ENCODE measurements around the gene ALDH3A1. TPM values are rescaled to one million over a fixed set of nuclear protein-coding genes. Genes with fewer than 3 reads are reported as not detected.
A peak's percentile ranks its signal among the peaks of the same experiment; 100 is the strongest.

Gene ALDH3A1
- total RNA-seq, 1 experiment from 2014 or later: 0.35 TPM

DNA sequence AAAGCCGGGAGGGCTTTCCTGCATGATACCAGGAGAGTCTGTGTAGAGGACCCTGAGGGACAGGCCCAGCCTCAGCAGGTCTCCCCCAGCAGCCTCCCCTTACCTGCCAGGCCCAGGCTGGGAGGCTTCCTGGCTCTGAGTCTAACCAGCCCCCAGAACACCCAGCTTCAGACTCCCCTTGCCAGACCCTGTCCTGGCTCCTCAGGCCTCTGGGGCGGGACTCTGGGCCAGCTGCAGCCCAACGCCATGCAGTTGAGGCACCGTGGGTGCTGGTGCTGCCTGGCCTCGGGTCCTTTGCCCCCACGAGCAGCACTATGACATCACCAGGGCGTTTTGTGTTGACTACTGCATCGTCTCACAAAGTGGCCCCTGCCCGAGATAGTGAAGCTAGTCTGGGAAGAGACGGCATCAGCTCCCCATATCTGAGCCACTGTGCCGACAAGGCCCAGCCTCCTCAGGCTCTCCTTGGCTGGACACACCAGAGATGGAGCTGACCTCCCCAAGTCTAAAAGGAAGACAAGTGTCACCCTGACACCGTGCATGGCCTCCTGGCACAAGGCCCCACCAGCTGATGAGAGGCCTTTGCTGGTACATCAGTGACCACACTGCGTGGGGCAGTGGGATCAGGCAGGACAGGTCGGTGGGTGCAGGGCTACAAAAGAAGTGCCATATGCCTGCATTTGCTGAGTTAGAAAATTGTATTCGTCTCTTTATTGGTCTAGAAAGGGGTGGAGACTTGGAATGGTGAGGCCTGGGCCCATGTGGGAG is 10.6 kb downstream of the ALDH3A1 start:
- TF ChIP-seq, protein P1, sequence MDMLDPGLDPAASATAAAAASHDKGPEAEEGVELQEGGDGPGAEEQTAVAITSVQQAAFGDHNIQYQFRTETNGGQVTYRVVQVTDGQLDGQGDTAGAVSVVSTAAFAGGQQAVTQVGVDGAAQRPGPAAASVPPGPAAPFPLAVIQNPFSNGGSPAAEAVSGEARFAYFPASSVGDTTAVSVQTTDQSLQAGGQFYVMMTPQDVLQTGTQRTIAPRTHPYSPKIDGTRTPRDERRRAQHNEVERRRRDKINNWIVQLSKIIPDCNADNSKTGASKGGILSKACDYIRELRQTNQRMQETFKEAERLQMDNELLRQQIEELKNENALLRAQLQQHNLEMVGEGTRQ (CRISPR knock-in tag; IDR thresholded peaks at IDR 0.05): no peak
- no peak for TF ChIP-seq GRHL2 (CRISPR knock-in tag; IDR thresholded peaks at IDR 0.05; ENCODE audit: insufficient replicate concordance, severe bottlenecking)
- TF ChIP-seq, protein P2, sequence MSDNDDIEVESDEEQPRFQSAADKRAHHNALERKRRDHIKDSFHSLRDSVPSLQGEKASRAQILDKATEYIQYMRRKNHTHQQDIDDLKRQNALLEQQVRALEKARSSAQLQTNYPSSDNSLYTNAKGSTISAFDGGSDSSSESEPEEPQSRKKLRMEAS (CRISPR knock-in tag; IDR thresholded peaks at IDR 0.05): no peak
- no peak for TF ChIP-seq PRRX2 (CRISPR knock-in tag; IDR thresholded peaks at IDR 0.05)
- TF ChIP-seq ESRRA (CRISPR knock-in tag; IDR thresholded peaks at IDR 0.05; ENCODE audit: borderline replicate concordance): no peak
- TF ChIP-seq, protein P3, sequence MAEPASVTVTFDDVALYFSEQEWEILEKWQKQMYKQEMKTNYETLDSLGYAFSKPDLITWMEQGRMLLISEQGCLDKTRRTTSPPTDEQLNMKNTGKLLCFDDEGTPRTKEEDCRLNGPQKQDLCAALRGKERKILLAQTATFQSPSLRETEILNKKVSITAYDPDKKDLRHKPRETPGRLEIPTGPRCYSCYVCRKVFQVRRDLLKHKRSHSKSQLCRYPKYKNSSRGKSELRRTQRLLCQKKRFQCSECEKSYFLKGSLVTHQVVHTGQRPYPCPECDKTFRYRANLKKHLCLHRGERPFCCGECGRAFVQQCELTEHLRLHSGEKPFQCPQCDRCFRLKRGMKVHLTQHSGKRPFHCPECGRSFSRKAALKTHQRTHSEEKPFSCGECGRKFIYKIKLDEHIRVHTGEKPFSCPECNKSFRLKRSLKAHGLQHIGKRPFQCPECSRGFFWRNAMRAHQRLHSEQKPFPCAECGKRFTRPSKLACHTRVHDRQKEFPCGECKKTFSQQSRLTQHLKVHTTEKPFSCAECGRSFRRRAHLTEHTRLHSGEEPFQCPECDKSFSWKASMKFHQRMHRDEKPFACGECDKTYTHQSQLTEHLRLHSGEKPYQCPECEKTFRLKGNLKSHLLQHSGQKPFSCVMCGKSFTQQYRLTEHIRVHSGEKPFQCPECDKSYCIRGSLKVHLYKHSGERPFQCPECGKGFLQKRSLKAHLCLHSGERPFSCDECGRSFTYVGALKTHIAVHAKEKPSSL (CRISPR knock-in tag; conservative IDR thresholded peaks at IDR 0.05): no peak
- no peak for TF ChIP-seq MYBL2 (CRISPR knock-in tag; IDR thresholded peaks at IDR 0.05)
- TF ChIP-seq KAT7 (CRISPR knock-in tag; IDR thresholded peaks at IDR 0.05; ENCODE audit: borderline replicate concordance): no peak
- no peak for TF ChIP-seq MXD4 (CRISPR knock-in tag; IDR thresholded peaks at IDR 0.05; ENCODE audit: borderline replicate concordance)
- ChIA-PET POLR2A (no interaction called here), CTCF (interaction anchor here (0.7 kb wide), 1 partner anchor 90 kb away, joined by 3 read pairs; no protein-coding TSS in a partner anchor)
- no peak for DNase-seq (ENCODE audit: low spot score)
- Mint-ChIP-seq H3K27me3 (ENCODE audit: low read depth) (no peaks in the 10 kb centered on the region; the same call in 1 of the 2 replicates), H3K27ac (no peak overlapping the region), H3K4me1 (0 out of 2 replicates have a peak, but pooled peaks cover 3% of the 10 kb centered on the region), H3K4me3 (no peak overlapping the region), H3K9me3 (no peaks in the 10 kb centered on the region), H3K36me3 (no peaks in the 10 kb centered on the region)
- no peak for ATAC-seq

DNA sequence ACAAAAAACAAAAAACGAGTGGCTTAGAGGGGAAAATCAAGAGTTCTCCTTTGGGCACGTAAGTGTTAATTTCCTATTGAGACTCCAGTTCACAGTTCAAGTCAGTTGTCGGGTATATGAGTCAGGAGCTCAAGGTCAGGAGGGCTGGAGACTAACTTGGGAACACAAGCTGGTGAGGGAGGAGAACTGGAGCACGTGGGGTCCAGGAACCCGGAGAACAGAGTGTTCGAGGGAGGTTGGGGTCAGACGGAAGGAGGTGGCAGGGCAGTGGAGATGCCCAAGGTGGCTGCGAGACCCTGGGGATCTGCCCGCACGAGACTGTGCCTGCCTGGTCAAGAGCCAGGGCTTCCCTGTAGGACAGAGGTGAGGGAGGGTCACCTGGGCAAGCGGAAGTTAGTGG is 12.0 kb downstream of the ALDH3A1 start:
- no peak overlapping the region for H3K4me3 Mint-ChIP-seq
- H3K27ac Mint-ChIP-seq: peak overlapping the region; percentile 2; the same call in 1 of the 2 replicates
- ChIA-PET CTCF (interaction anchor here (1.4 to 1.7 kb wide), 2 partner anchors 9 to 26 kb away, joined by 4 to 7 read pairs; no protein-coding TSS in a partner anchor), POLR2A (interaction anchor here (0.6 kb wide), 1 partner anchor 176 kb away, joined by 7 read pairs; no protein-coding TSS in a partner anchor)
- DNase-seq (ENCODE audit: low spot score): no peak
- no peaks in the 10 kb centered on the region for H3K9me3 Mint-ChIP-seq
- TF ChIP-seq MXD4 (CRISPR knock-in tag; IDR thresholded peaks at IDR 0.05; ENCODE audit: borderline replicate concordance): no peak
- H3K27me3 Mint-ChIP-seq (ENCODE audit: low read depth): no peaks in the 10 kb centered on the region; the same call in 1 of the 2 replicates
- 0 out of 2 replicates have a peak, but pooled peaks cover 3% of the 10 kb centered on the region for H3K4me1 Mint-ChIP-seq
- no peaks in the 10 kb centered on the region for H3K36me3 Mint-ChIP-seq
- no peak for ATAC-seq

DNA sequence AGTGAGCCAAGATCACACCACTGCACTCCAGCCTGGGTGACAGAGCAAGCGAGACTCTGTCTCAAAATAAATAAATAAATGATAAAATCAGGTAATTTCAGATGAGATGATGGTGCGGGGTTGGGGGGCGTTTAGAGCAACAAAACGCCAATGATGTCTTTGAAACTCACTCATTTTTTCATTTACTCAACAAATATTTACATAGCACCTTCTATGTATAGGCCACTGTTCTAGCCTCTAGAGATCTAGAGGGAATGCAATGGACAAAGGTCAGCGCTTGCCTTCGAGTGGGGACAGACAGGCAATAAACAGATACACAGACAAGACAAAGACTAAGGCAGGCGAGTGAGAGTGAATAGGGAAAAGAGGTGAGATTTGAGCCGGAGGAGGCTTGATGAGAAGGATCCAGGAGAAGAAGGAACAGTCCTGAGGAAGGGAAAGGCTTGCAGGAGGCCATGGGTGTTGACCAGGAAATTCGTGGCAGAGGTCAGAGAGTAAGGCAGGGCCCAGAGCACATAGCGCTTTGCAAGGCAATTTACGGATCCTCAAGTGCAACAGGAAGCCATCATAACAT is 14.1 kb downstream of the ALDH3A1 start:
- Mint-ChIP-seq H3K4me1 (0 out of 2 replicates have a peak, but pooled peaks cover 3% of the 10 kb centered on the region), H3K27me3 (ENCODE audit: low read depth) (no peaks in the 10 kb centered on the region; the same call in 1 of the 2 replicates), H3K4me3 (no peak overlapping the region), H3K36me3 (no peaks in the 10 kb centered on the region), H3K27ac (no peak overlapping the region), H3K9me3 (no peaks in the 10 kb centered on the region)
- CTCF ChIA-PET: interaction anchor here (1.1 to 1.4 kb wide), 3 partner anchors 11 to 20 kb away, joined by 3 read pairs; no protein-coding TSS in a partner anchor
- DNase-seq (ENCODE audit: low spot score): no peak
- TF ChIP-seq SP1 (CRISPR knock-in tag; conservative IDR thresholded peaks at IDR 0.05) (no peak), ZNF416 (CRISPR knock-in tag; IDR thresholded peaks at IDR 0.05) (no peak), MXD4 (CRISPR knock-in tag; IDR thresholded peaks at IDR 0.05; ENCODE audit: borderline replicate concordance) (no peak), JUN (CRISPR knock-in tag; IDR thresholded peaks at IDR 0.05) (no peak), FOXJ3 (CRISPR knock-in tag; IDR thresholded peaks at IDR 0.05; ENCODE audit: borderline replicate concordance) (no peak), ZBTB21 (CRISPR knock-in tag; IDR thresholded peaks at IDR 0.05; ENCODE audit: borderline replicate concordance) (no peak), GRHL2 (CRISPR knock-in tag; IDR thresholded peaks at IDR 0.05; ENCODE audit: insufficient replicate concordance, severe bottlenecking) (no peak)
- TF ChIP-seq, protein P4, sequence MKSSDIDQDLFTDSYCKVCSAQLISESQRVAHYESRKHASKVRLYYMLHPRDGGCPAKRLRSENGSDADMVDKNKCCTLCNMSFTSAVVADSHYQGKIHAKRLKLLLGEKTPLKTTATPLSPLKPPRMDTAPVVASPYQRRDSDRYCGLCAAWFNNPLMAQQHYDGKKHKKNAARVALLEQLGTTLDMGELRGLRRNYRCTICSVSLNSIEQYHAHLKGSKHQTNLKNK (CRISPR knock-in tag; IDR thresholded peaks at IDR 0.05): no peak
- TF ChIP-seq, protein P5, sequence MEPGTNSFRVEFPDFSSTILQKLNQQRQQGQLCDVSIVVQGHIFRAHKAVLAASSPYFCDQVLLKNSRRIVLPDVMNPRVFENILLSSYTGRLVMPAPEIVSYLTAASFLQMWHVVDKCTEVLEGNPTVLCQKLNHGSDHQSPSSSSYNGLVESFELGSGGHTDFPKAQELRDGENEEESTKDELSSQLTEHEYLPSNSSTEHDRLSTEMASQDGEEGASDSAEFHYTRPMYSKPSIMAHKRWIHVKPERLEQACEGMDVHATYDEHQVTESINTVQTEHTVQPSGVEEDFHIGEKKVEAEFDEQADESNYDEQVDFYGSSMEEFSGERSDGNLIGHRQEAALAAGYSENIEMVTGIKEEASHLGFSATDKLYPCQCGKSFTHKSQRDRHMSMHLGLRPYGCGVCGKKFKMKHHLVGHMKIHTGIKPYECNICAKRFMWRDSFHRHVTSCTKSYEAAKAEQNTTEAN (CRISPR knock-in tag; IDR thresholded peaks at IDR 0.05): no peak
- TF ChIP-seq, protein P6, sequence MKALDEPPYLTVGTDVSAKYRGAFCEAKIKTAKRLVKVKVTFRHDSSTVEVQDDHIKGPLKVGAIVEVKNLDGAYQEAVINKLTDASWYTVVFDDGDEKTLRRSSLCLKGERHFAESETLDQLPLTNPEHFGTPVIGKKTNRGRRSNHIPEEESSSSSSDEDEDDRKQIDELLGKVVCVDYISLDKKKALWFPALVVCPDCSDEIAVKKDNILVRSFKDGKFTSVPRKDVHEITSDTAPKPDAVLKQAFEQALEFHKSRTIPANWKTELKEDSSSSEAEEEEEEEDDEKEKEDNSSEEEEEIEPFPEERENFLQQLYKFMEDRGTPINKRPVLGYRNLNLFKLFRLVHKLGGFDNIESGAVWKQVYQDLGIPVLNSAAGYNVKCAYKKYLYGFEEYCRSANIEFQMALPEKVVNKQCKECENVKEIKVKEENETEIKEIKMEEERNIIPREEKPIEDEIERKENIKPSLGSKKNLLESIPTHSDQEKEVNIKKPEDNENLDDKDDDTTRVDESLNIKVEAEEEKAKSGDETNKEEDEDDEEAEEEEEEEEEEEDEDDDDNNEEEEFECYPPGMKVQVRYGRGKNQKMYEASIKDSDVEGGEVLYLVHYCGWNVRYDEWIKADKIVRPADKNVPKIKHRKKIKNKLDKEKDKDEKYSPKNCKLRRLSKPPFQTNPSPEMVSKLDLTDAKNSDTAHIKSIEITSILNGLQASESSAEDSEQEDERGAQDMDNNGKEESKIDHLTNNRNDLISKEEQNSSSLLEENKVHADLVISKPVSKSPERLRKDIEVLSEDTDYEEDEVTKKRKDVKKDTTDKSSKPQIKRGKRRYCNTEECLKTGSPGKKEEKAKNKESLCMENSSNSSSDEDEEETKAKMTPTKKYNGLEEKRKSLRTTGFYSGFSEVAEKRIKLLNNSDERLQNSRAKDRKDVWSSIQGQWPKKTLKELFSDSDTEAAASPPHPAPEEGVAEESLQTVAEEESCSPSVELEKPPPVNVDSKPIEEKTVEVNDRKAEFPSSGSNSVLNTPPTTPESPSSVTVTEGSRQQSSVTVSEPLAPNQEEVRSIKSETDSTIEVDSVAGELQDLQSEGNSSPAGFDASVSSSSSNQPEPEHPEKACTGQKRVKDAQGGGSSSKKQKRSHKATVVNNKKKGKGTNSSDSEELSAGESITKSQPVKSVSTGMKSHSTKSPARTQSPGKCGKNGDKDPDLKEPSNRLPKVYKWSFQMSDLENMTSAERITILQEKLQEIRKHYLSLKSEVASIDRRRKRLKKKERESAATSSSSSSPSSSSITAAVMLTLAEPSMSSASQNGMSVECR (CRISPR knock-in tag; IDR thresholded peaks at IDR 0.05; ENCODE audit: borderline replicate concordance): no peak
- TF ChIP-seq, protein P7, sequence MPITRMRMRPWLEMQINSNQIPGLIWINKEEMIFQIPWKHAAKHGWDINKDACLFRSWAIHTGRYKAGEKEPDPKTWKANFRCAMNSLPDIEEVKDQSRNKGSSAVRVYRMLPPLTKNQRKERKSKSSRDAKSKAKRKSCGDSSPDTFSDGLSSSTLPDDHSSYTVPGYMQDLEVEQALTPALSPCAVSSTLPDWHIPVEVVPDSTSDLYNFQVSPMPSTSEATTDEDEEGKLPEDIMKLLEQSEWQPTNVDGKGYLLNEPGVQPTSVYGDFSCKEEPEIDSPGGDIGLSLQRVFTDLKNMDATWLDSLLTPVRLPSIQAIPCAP (CRISPR knock-in tag; IDR thresholded peaks at IDR 0.05): no peak
- POLR2A ChIA-PET: no interaction called here
- ATAC-seq: no peak
